ENCODE results near the gene ERGIC3.
"Not testable (repeated sequence)": the region's sequence is repeated elsewhere in the genome, so short reads cannot be mapped to it uniquely, and the experiment has no call there.

The ERGIC3 gene

DNA sequence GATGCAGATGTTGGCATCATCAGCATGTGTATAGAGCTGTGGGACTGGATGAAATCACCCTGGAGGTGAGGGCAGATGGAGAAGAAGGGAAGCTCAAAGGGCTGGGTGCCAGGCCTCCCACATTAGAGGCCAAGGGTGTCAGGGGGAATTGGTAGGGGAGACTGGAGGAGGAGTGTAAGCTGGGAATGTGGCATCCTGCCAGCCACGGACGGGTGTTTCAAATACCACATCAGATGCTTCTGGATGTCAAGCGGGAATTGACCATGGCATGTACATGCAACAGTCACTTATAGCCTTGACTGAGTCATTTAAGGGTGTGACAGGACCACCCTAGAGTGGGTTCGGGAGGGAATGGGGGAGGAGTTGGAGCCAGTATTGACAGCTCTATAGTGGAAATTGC lies 9.6 kb downstream of the ERGIC3 start:
- no peaks in the 10 kb centered on the region for H3K9me3 ChIP-seq (ENCODE audit: control insufficient read depth, insufficient read depth, low read length)
- H3K27ac ChIP-seq (ENCODE audit: low read depth, low read length) = no peak overlapping the region
- TF ChIP-seq, protein P1, sequence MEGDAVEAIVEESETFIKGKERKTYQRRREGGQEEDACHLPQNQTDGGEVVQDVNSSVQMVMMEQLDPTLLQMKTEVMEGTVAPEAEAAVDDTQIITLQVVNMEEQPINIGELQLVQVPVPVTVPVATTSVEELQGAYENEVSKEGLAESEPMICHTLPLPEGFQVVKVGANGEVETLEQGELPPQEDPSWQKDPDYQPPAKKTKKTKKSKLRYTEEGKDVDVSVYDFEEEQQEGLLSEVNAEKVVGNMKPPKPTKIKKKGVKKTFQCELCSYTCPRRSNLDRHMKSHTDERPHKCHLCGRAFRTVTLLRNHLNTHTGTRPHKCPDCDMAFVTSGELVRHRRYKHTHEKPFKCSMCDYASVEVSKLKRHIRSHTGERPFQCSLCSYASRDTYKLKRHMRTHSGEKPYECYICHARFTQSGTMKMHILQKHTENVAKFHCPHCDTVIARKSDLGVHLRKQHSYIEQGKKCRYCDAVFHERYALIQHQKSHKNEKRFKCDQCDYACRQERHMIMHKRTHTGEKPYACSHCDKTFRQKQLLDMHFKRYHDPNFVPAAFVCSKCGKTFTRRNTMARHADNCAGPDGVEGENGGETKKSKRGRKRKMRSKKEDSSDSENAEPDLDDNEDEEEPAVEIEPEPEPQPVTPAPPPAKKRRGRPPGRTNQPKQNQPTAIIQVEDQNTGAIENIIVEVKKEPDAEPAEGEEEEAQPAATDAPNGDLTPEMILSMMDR (IDR thresholded peaks at IDR 0.05; ENCODE audit: low read depth, low read length, poor library complexity, severe bottlenecking) = no peak
- no peak for TF ChIP-seq EZH2phosphoT487 (IDR thresholded peaks at IDR 0.05; ENCODE audit: borderline replicate concordance, low read length)
- H3K36me3 ChIP-seq (ENCODE audit: control insufficient read depth, low read length) = peaks cover 50% of the 10 kb centered on the region
- no peak overlapping the region for H3K4me3 ChIP-seq (ENCODE audit: low read length)
- H3K4me1 ChIP-seq (ENCODE audit: control insufficient read depth, low read length) = no peaks in the 10 kb centered on the region
- H3K4me2 ChIP-seq (ENCODE audit: low read length) = no peak overlapping the region
- H4K20me1 ChIP-seq (ENCODE audit: control insufficient read depth, insufficient read depth, low read depth, low read length) = no peaks in the 10 kb centered on the region
- no peaks in the 10 kb centered on the region for H3K79me2 ChIP-seq (ENCODE audit: control insufficient read depth, low read length)
- H3K9me2 ChIP-seq (replicated peaks; ENCODE audit: control insufficient read depth, low read length) = no peaks in the 10 kb centered on the region
- no peaks in the 10 kb centered on the region for H3F3A ChIP-seq (ENCODE audit: control insufficient read depth, insufficient read depth)
- no peaks in the 10 kb centered on the region for H3K27me3 ChIP-seq (ENCODE audit: control insufficient read depth, low read length)

DNA sequence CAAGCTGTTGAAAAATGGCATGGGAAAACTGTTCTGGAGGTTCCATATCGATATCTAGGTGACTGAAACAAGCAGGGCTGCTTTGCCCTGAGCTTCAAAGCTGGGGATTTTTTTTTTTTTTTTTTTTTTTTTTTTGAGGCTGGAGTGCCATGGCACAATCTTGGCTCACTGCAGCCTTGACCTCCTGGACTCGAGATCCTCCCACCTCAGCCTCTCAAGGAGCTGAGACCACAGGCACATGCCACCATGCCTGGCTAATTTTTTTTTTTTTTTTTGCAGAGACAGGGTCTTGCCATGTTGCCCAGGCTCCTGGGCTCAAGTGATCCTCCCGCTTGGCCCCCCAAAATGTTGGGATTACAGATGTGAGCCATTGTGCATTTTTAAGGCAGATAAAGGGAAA lies 11.0 kb downstream of the ERGIC3 start:
- no peak overlapping the region for H3K27ac ChIP-seq (ENCODE audit: low read depth, low read length)
- no peak overlapping the region for H3K4me2 ChIP-seq (ENCODE audit: low read length)
- TF ChIP-seq, protein P1 (IDR thresholded peaks at IDR 0.05; ENCODE audit: low read depth, low read length, poor library complexity, severe bottlenecking) = no peak
- H4K20me1 ChIP-seq (ENCODE audit: control insufficient read depth, insufficient read depth, low read depth, low read length) = no peaks in the 10 kb centered on the region
- no peaks in the 10 kb centered on the region for H3K79me2 ChIP-seq (ENCODE audit: control insufficient read depth, low read length)
- H3K4me1 ChIP-seq (ENCODE audit: control insufficient read depth, low read length) = no peaks in the 10 kb centered on the region
- no peaks in the 10 kb centered on the region for H3K9me2 ChIP-seq (replicated peaks; ENCODE audit: control insufficient read depth, low read length)
- H3K36me3 ChIP-seq (ENCODE audit: control insufficient read depth, low read length) = peaks cover 48% of the 10 kb centered on the region
- H3F3A ChIP-seq (ENCODE audit: control insufficient read depth, insufficient read depth) = no peaks in the 10 kb centered on the region
- H3K27me3 ChIP-seq (ENCODE audit: control insufficient read depth, low read length) = no peaks in the 10 kb centered on the region
- H3K4me3 ChIP-seq (ENCODE audit: low read length) = no peak overlapping the region
- no peaks in the 10 kb centered on the region for H3K9me3 ChIP-seq (ENCODE audit: control insufficient read depth, insufficient read depth, low read length)

DNA sequence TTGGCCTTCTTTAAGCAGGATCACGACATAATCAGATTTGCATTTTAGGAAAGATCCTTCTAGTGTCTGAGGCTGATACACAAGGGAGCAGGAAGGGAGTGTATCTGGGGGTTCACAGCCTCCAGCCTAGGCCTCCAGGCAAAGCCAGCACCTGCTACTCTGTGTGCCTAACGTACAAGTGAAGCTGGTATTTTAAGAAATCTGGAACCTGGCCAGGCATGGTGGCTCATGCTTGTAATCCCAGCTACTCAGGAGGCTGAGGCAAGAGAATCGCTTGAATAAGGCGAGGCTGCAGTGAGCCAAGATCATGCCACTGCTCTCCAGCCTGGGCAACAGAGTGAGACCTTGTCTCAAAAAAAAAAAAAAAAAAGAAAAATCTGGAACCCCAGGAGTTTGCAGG lies 13.6 kb downstream of the ERGIC3 start:
- H3K9me3 ChIP-seq (ENCODE audit: control insufficient read depth, insufficient read depth, low read length); H3K4me2 ChIP-seq (ENCODE audit: low read length); H3F3A ChIP-seq (ENCODE audit: control insufficient read depth, insufficient read depth); H3K4me1 ChIP-seq (ENCODE audit: control insufficient read depth, low read length); H3K79me2 ChIP-seq (ENCODE audit: control insufficient read depth, low read length); H3K27ac ChIP-seq (ENCODE audit: low read depth, low read length); H3K4me3 ChIP-seq (ENCODE audit: low read length); H3K9me2 ChIP-seq (replicated peaks; ENCODE audit: control insufficient read depth, low read length); H3K27me3 ChIP-seq (ENCODE audit: control insufficient read depth, low read length); H4K20me1 ChIP-seq (ENCODE audit: control insufficient read depth, insufficient read depth, low read depth, low read length): not testable (repeated sequence)
- peaks cover 36% of the 10 kb centered on the region for H3K36me3 ChIP-seq (ENCODE audit: control insufficient read depth, low read length)

DNA sequence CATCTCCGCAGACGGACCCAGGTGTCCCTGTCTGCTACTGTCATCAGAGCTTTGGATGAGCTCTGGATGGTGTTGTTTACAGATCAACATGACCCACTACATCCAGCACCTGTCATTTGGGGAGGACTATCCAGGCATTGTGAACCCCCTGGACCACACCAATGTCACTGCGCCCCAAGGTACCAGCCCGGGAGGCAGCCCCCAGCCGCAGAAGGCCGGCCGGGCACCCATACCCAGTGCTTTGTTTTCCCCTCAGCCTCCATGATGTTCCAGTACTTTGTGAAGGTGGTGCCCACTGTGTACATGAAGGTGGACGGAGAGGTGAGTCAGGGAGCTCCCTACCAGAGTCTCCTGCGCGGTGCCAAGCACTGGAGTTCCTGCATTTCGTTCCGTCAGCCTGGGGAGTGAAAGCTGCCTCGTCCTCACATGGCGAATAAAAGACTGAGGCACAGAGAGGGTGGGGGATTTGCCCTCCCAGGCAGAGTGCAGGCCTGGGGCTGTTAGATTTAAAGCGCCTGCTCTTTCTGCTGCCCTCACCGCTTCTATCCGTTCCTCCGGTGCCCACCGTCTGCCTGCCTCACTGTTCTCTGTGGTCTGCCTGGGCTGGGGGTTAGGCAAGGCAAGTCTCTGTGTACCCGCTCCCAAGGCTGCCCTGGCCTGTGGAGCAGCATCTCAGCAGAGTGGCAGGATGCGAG lies 14.2 kb downstream of the ERGIC3 start:
- Histone ChIP-seq H3K4me3 (ENCODE audit: low read length) (no peak overlapping the region), H3K4me1 (ENCODE audit: control insufficient read depth, low read length) (no peaks in the 10 kb centered on the region), H3K4me2 (ENCODE audit: low read length) (no peak overlapping the region), H3K9me3 (ENCODE audit: control insufficient read depth, insufficient read depth, low read length) (no peaks in the 10 kb centered on the region), H3K79me2 (ENCODE audit: control insufficient read depth, low read length) (no peaks in the 10 kb centered on the region), H3K27ac (ENCODE audit: low read depth, low read length) (no peak overlapping the region), H3K9me2 (replicated peaks; ENCODE audit: control insufficient read depth, low read length) (no peaks in the 10 kb centered on the region), H3K36me3 (ENCODE audit: control insufficient read depth, low read length) (peaks cover 34% of the 10 kb centered on the region), H4K20me1 (ENCODE audit: control insufficient read depth, insufficient read depth, low read depth, low read length) (no peaks in the 10 kb centered on the region), H3K27me3 (ENCODE audit: control insufficient read depth, low read length) (no peaks in the 10 kb centered on the region), H3F3A (ENCODE audit: control insufficient read depth, insufficient read depth) (no peaks in the 10 kb centered on the region)
- TF ChIP-seq EZH2phosphoT487 (IDR thresholded peaks at IDR 0.05; ENCODE audit: borderline replicate concordance, low read length) = no peak
- TF ChIP-seq, protein P1 (IDR thresholded peaks at IDR 0.05; ENCODE audit: low read depth, low read length, poor library complexity, severe bottlenecking) = no peak
